Measurements from ENCODE around the gene CNN2. TPM values are rescaled to one million over a fixed set of nuclear protein-coding genes. Genes with fewer than 3 reads are reported as not detected.

CNN2 gene
- polyA plus RNA-seq, 3 donors = 69.9 to 213 (median 144) TPM

- H3K27ac ChIP-seq (ENCODE audit: low read depth in 1 of 2, low read length in 2 of 2) = peak overlapping the region; percentile 48 to 93
- Mint-ChIP-seq H3K36me3 (peaks cover 13 to 26% of the 10 kb centered on the region in 2 donors), H3K9me3 (peaks cover 0 to 5% (median 0%) of the 10 kb centered on the region in 7 donors), H3K4me3 (peak overlapping the region; percentile 88 to 90), H3K4me1 (peaks cover 48% of the 10 kb centered on the region), H3K27me3 (ENCODE audit: low read depth in 3 of 3) (peaks cover 0 to 2% (median 2%) of the 10 kb centered on the region in 3 donors), H3K27ac (peak overlapping the region in 6 of 7 donors; percentile 30 to 92 (median 86))
- no peaks in the 10 kb centered on the region for H3K9me3 ChIP-seq (replicated peaks in 1 of 2; ENCODE audit: control insufficient read depth in 1 of 2, insufficient read depth in 1 of 2, low read length in 2 of 2)
- no peak for DNase-seq
- H3K4me2 ChIP-seq (replicated peaks; ENCODE audit: extremely low read depth, low read length, poor library complexity, severe bottlenecking) = peak overlapping the region; percentile 99
- peaks cover 59 to 77% of the 10 kb centered on the region in 2 donors for H3K4me1 ChIP-seq (ENCODE audit: control insufficient read depth in 1 of 2, insufficient read depth in 2 of 2, low read length in 2 of 2)
- no peak for TF ChIP-seq CTCF (IDR thresholded peaks at IDR 0.05)
- H3K4me3 ChIP-seq (replicated peaks in 1 of 3; ENCODE audit: low read depth in 2 of 3, low read length in 3 of 3) = peak overlapping the region; percentile 93 to 100 (median 98)
- H3K36me3 ChIP-seq (replicated peaks in 1 of 2; ENCODE audit: control insufficient read depth in 1 of 2, insufficient read depth in 2 of 2, low read length in 2 of 2) = peaks cover 11 to 13% of the 10 kb centered on the region in 2 donors
- peaks cover 62% of the 10 kb centered on the region for H4K20me1 ChIP-seq (ENCODE audit: insufficient read depth, low read length)
- WGBS (ENCODE audit: insufficient coverage) = 34% methylated on average over 16 of the region's 17 CpGs
- H3K79me2 ChIP-seq (ENCODE audit: insufficient read depth, low read length) = peaks cover 49% of the 10 kb centered on the region
- peak overlapping the region; percentile 21 for H2AFZ ChIP-seq (ENCODE audit: insufficient read depth, low read depth, low read length, poor library complexity, severe bottlenecking)
- peak overlapping the region; percentile 97 for H3K9ac ChIP-seq (ENCODE audit: insufficient read depth, low read length, poor library complexity, severe bottlenecking)
- intact Hi-C loops (cut with micrococcal nuclease) = loop anchor here (5.0 kb wide), 2 partner anchors 36 to 44 kb away; partner anchors contain the start of genes GPX4 (in 2 of the 2), RNU6-2 (in 1 of the 2) and TMEM259 (in 1 of the 2)
- no peaks in the 10 kb centered on the region for H3K27me3 ChIP-seq (ENCODE audit: control insufficient read depth in 2 of 2, insufficient read depth in 2 of 2, low read length in 2 of 2)
Observed at GRCh38 chr19:1066251-1066747, 39.9 kb downstream of the CNN2 start.

- peaks cover 14 to 30% of the 10 kb centered on the region in 2 donors for H3K36me3 Mint-ChIP-seq
- Histone ChIP-seq H3K4me1 (ENCODE audit: control insufficient read depth in 1 of 2, insufficient read depth in 2 of 2, low read length in 2 of 2) (peaks cover 59 to 79% of the 10 kb centered on the region in 2 donors), H3K4me2 (replicated peaks; ENCODE audit: extremely low read depth, low read length, poor library complexity, severe bottlenecking) (peak within 1 kb of the TSS; percentile 99), H3K79me2 (ENCODE audit: insufficient read depth, low read length) (peaks cover 54% of the 10 kb centered on the region), H3K9ac (ENCODE audit: insufficient read depth, low read length, poor library complexity, severe bottlenecking) (peak within 1 kb of the TSS; percentile 97), H2AFZ (ENCODE audit: insufficient read depth, low read depth, low read length, poor library complexity, severe bottlenecking) (peak within 1 kb of the TSS; percentile 21), H3K9me3 (replicated peaks in 1 of 2; ENCODE audit: control insufficient read depth in 1 of 2, insufficient read depth in 1 of 2, low read length in 2 of 2) (no peaks in the 10 kb centered on the region), H3K36me3 (replicated peaks in 1 of 2; ENCODE audit: control insufficient read depth in 1 of 2, insufficient read depth in 2 of 2, low read length in 2 of 2) (peaks cover 15 to 17% of the 10 kb centered on the region in 2 donors), H3K4me3 (replicated peaks in 1 of 3; ENCODE audit: low read depth in 2 of 3, low read length in 3 of 3) (peak within 1 kb of the TSS; percentile 93 to 100 (median 98)), H3K27ac (ENCODE audit: low read depth in 1 of 2, low read length in 2 of 2) (peak within 1 kb of the TSS; percentile 89 to 93), H3K27me3 (ENCODE audit: control insufficient read depth in 2 of 2, insufficient read depth in 2 of 2, low read length in 2 of 2) (no peaks in the 10 kb centered on the region), H4K20me1 (ENCODE audit: insufficient read depth, low read length) (peaks cover 67% of the 10 kb centered on the region)
- peak within 1 kb of the TSS; percentile 84 to 98 (median 93) for H3K27ac Mint-ChIP-seq
- peaks cover 0 to 3% (median 2%) of the 10 kb centered on the region in 3 donors for H3K27me3 Mint-ChIP-seq (ENCODE audit: low read depth in 3 of 3)
- TF ChIP-seq CTCF (IDR thresholded peaks at IDR 0.05) = no peak
- H3K4me1 Mint-ChIP-seq = peaks cover 51% of the 10 kb centered on the region
- DNase-seq = peak; percentile 40 to 78 (median 71)
- peaks cover 0 to 5% (median 0%) of the 10 kb centered on the region in 7 donors for H3K9me3 Mint-ChIP-seq
- intact Hi-C loops (cut with micrococcal nuclease) = loop anchor here (5.0 kb wide), 2 partner anchors 35 to 45 kb away; partner anchors contain the start of genes GPX4 (in 2 of the 2), RNU6-2 (in 1 of the 2) and TMEM259 (in 1 of the 2)
- peak within 1 kb of the TSS; percentile 90 to 95 for H3K4me3 Mint-ChIP-seq
- WGBS (ENCODE audit: insufficient coverage) = 2% methylated on average over 51 of the region's 61 CpGs
Observed at GRCh38 chr19:1066748-1067340, 40.4 kb downstream of the CNN2 start, which contains the start of gene ARHGAP45. Gene ARHGAP45, plus strand, starts transcription at chr19:1067167. Its CDS starts 239 bp downstream, at chr19:1067406.

All from CD14-positive monocyte (primary cell).